Sigmoid colon (tissue), 4 donors: ENCODE measurements around the gene MTCL1.

Source experiments
- POLR2A ChIP-seq, 2 donors: fragments of 450-650 bp; IDR thresholded peaks; one replicate each; pipeline ENCODE4 v1.6.1; 2016; ENCODE audit warnings: antibody characterized with exemption in 2 of 2, mild to moderate bottlenecking in 2 of 2, moderate library complexity in 2 of 2
- POLR2AphosphoS5 ChIP-seq, 4 donors: sonication (generic); formaldehyde crosslinking; IDR thresholded peaks; one replicate each; pipeline ENCODE4 v1.6.1; 2017; ENCODE audit warnings: antibody characterized with exemption in 4 of 4
- TF ChIP-seq, protein P1 (sequence below), 4 experiments: fragments of 450-650 bp in 3 of 4; fragments of 200-600 bp in 1 of 4; IDR thresholded peaks; one replicate each; pipeline ENCODE4 v1.5.1; 2016 to 2019; ENCODE audit warnings: antibody characterized with exemption in 4 of 4, mild to moderate bottlenecking in 3 of 4, moderate library complexity in 2 of 4

DNA sequence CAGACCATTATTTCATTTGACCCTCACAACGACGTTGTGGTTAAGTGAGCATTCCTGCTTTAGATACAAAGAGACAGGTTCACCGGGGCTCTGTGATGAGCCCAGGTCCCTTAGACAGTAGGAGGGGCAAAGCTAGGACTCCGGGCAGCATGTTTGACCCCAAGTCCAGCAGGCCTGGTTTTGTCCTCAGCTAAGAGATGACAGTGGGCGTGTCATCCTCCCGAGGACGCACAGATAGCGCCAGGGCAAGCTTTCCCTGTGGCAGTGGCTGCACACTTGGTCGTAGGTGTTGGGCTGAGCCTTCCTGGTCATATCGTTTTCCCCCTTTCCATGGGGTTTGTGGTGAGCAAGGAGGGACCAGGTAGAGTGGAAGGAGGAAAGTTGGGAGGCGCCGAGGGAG, 76.3 kb downstream of the MTCL1 start:
- no peak for TF ChIP-seq POLR2A (IDR thresholded peaks at IDR 0.05)
- no peak for TF ChIP-seq POLR2AphosphoS5 (IDR thresholded peaks at IDR 0.05)
- TF ChIP-seq, protein P1, sequence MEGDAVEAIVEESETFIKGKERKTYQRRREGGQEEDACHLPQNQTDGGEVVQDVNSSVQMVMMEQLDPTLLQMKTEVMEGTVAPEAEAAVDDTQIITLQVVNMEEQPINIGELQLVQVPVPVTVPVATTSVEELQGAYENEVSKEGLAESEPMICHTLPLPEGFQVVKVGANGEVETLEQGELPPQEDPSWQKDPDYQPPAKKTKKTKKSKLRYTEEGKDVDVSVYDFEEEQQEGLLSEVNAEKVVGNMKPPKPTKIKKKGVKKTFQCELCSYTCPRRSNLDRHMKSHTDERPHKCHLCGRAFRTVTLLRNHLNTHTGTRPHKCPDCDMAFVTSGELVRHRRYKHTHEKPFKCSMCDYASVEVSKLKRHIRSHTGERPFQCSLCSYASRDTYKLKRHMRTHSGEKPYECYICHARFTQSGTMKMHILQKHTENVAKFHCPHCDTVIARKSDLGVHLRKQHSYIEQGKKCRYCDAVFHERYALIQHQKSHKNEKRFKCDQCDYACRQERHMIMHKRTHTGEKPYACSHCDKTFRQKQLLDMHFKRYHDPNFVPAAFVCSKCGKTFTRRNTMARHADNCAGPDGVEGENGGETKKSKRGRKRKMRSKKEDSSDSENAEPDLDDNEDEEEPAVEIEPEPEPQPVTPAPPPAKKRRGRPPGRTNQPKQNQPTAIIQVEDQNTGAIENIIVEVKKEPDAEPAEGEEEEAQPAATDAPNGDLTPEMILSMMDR (IDR thresholded peaks at IDR 0.05), result no peak
